Neural cell (in vitro differentiated cells): ENCODE measurements around the gene SH2D1B.

Experiments used
- CTCF ChIP-seq: fragments of 450-650 bp; IDR thresholded peaks from 2 replicates; pipeline ENCODE4 v1.5.1; 2014; ENCODE audit warnings: antibody characterized with exemption, mild to moderate bottlenecking, moderate library complexity; ENCODE audit not compliant: poor library complexity, severe bottlenecking
- EP300 ChIP-seq: fragments of 450-650 bp; conservative IDR thresholded peaks from 2 replicates; pipeline ENCODE4 v1.6.1; 2014; ENCODE audit warnings: antibody characterized with exemption, mild to moderate bottlenecking, moderate library complexity; ENCODE audit not compliant: poor library complexity, severe bottlenecking
- EZH2 ChIP-seq: fragments of 200-600, 300-800 bp; shearing (Covaris generic), sonication (generic); IDR thresholded peaks from 2 replicates; pipeline ENCODE4 v1.6.1; 2014; ENCODE audit warnings: antibody characterized with exemption, low read length, borderline replicate concordance, mild to moderate bottlenecking; ENCODE audit not compliant: insufficient read depth, poor library complexity, severe bottlenecking
- MXI1 ChIP-seq: fragments of 450-650 bp; conservative IDR thresholded peaks from 2 replicates; pipeline ENCODE4 v1.6.1; 2014; ENCODE audit warnings: antibody characterized with exemption, mild to moderate bottlenecking; ENCODE audit not compliant: poor library complexity, severe bottlenecking
- POLR2AphosphoS5 ChIP-seq: IDR thresholded peaks from 2 replicates; pipeline ENCODE4 v1.6.1; 2012
- RAD21 ChIP-seq: fragments of 450-650 bp; conservative IDR thresholded peaks from 2 replicates; pipeline ENCODE4 v1.6.1; 2014; ENCODE audit warnings: antibody characterized with exemption, mild to moderate bottlenecking, moderate library complexity
- REST ChIP-seq: IDR thresholded peaks from 2 replicates; pipeline ENCODE4 v1.6.1; 2012; ENCODE audit warnings: borderline replicate concordance
- SMC3 ChIP-seq: fragments of 450-650 bp; conservative IDR thresholded peaks from 2 replicates; pipeline ENCODE4 v1.6.1; 2014; ENCODE audit warnings: antibody characterized with exemption, mild to moderate bottlenecking, moderate library complexity; ENCODE audit not compliant: poor library complexity
- TAF1 ChIP-seq: IDR thresholded peaks from 2 replicates; pipeline ENCODE4 v1.6.1; 2012; ENCODE audit warnings: low read depth

GRCh38 chr1:162416215-162416614, 4.3 kb upstream of the SH2D1B start:
- no peak for TF ChIP-seq EZH2
- TF ChIP-seq CTCF: no peak
- TF ChIP-seq POLR2AphosphoS5: no peak
- no peak for TF ChIP-seq TAF1
- no peak for TF ChIP-seq RAD21
- no peak for TF ChIP-seq REST
- TF ChIP-seq EP300: no peak
- TF ChIP-seq MXI1: no peak
- no peak for TF ChIP-seq SMC3
